Body of pancreas (tissue), 4 donors: ENCODE data around the gene FRAS1.

ENCODE experiments used
- POLR2A ChIP-seq, 3 donors: fragments of 450-650 bp; IDR thresholded peaks; one replicate each; pipeline ENCODE4 v1.6.1; 2016; ENCODE audit warnings: antibody characterized with exemption in 3 of 3, mild to moderate bottlenecking in 2 of 3
- TF ChIP-seq, protein P1 (sequence below), 7 experiments: fragments of 450-650 bp in 4 of 7; fragments of 200-600 bp in 3 of 7; sonication (generic) in 3 of 7; IDR thresholded peaks; one replicate each; pipeline ENCODE4 v1.5.1; 2016 to 2019; ENCODE audit warnings: antibody characterized with exemption in 7 of 7

DNA sequence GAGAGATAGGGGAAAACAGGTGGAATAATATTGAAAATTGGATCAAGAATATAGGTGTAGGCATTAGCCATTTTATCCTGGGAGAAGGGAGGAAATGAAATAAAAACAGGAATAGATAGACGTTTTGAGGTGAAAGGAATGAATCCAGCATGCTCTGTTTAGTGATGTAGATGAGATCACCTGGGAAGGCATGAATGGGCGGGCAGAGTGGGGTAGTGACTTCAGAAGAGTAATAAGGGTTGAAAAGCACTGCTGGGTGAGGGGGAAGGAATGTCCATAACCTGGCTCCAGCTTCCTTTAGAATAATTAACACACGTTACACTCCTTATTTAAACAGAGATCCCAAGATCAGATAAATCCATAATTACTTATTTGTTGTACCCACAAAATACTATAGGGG, 303.3 kb downstream of the FRAS1 start:
- TF ChIP-seq POLR2A (IDR thresholded peaks at IDR 0.05): no peak
- TF ChIP-seq, protein P1, sequence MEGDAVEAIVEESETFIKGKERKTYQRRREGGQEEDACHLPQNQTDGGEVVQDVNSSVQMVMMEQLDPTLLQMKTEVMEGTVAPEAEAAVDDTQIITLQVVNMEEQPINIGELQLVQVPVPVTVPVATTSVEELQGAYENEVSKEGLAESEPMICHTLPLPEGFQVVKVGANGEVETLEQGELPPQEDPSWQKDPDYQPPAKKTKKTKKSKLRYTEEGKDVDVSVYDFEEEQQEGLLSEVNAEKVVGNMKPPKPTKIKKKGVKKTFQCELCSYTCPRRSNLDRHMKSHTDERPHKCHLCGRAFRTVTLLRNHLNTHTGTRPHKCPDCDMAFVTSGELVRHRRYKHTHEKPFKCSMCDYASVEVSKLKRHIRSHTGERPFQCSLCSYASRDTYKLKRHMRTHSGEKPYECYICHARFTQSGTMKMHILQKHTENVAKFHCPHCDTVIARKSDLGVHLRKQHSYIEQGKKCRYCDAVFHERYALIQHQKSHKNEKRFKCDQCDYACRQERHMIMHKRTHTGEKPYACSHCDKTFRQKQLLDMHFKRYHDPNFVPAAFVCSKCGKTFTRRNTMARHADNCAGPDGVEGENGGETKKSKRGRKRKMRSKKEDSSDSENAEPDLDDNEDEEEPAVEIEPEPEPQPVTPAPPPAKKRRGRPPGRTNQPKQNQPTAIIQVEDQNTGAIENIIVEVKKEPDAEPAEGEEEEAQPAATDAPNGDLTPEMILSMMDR (IDR thresholded peaks at IDR 0.05): no peak
